GM19463 (cell line): ENCODE data around the gene TEPSIN.
"Not testable (repeated sequence)": the region's sequence is repeated elsewhere in the genome, so short reads cannot be mapped to it uniquely, and the experiment has no call there.

Source experiments
- ATAC-seq: cut with Tn5 transposase; IDR thresholded peaks from one replicate; pipeline ENCODE4 v1.9.1; 2021; ENCODE audit warnings: mild to moderate bottlenecking, moderate library complexity; ENCODE audit not compliant: unreplicated experiment

Gene TEPSIN

GRCh38 chr17:81237591-81238489 lies 1.0 kb downstream of the TEPSIN start:
- ATAC-seq, result no peak

- ATAC-seq, result no peak
These were observed 2.1 kb downstream of the TEPSIN start for GRCh38 chr17:81236784-81237183.

- ATAC-seq, result no peak
These were observed 2.8 kb downstream of the TEPSIN start for GRCh38 chr17:81235822-81236740.

- ATAC-seq, result no peak
These were observed 3.7 kb downstream of the TEPSIN start for GRCh38 chr17:81234940-81235821.

- ATAC-seq, result no peak
These were observed 4.4 kb downstream of the TEPSIN start for GRCh38 chr17:81234506-81234855.

- no peak for ATAC-seq
These were observed 4.9 kb downstream of the TEPSIN start for GRCh38 chr17:81233811-81234505.

- ATAC-seq, result no peak
These were observed 5.5 kb downstream of the TEPSIN start for GRCh38 chr17:81233316-81233715.

GRCh38 chr17:81232616-81233241 lies 6.1 kb downstream of the TEPSIN start:
- ATAC-seq, result no peak

- ATAC-seq, result no peak
These were observed 6.9 kb downstream of the TEPSIN start for GRCh38 chr17:81231766-81232581.

GRCh38 chr17:81231121-81231645 lies 7.7 kb downstream of the TEPSIN start:
- no peak for ATAC-seq

GRCh38 chr17:81230043-81230820 lies 8.6 kb downstream of the TEPSIN start:
- ATAC-seq, result no peak

GRCh38 chr17:81229666-81229920 lies 9.3 kb downstream of the TEPSIN start:
- no peak for ATAC-seq

GRCh38 chr17:81228834-81229665 lies 9.8 kb downstream of the TEPSIN start:
- ATAC-seq, result no peak

- ATAC-seq, result no peak
These were observed 10.4 kb downstream of the TEPSIN start for GRCh38 chr17:81228420-81228819.

GRCh38 chr17:81227630-81228029 lies 11.2 kb downstream of the TEPSIN start:
- ATAC-seq, result not testable (repeated sequence)

- no peak for ATAC-seq
These were observed 15.1 kb downstream of the TEPSIN start for GRCh38 chr17:81223762-81224130.
